A673 (cell line): ENCODE measurements around the gene NTN1.

ENCODE experiments used
- EZH2 ChIP-seq: fragments of 200-600 bp; sonication (generic); IDR thresholded peaks from 2 replicates; pipeline ENCODE4 v1.6.1; 2017; ENCODE audit warnings: borderline replicate concordance, low read depth, mild to moderate bottlenecking, mixed read lengths, antibody characterized with exemption, low read length; ENCODE audit not compliant: poor library complexity, severe bottlenecking
- TF ChIP-seq, protein P1 (sequence below): fragments of 300-800, 200-600 bp; sonication (generic); conservative IDR thresholded peaks from 2 replicates; pipeline ENCODE4 v1.5.1; 2017; ENCODE audit warnings: low read depth, mild to moderate bottlenecking, antibody characterized with exemption, low read length, moderate library complexity, mixed read lengths

DNA sequence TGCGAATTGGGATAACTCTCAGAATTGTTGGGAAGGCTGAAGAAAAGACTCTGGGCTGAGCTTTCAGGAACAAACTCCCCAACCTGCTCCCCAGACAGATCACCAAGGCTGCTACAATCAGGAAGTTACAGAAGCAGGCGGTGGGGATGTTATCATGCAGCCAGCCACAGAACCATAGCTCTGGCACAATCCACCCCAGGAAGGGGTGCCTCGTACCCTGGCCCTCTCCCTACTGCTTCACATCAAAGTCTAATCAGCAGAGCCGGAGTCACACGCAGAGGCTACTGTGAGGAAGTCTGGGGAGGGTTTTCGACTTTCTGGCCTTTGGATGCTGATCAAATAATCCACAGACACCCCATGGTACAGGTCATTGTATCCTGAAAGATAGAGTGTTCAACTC is 86.8 kb downstream of the NTN1 start:
- TF ChIP-seq, protein P1, sequence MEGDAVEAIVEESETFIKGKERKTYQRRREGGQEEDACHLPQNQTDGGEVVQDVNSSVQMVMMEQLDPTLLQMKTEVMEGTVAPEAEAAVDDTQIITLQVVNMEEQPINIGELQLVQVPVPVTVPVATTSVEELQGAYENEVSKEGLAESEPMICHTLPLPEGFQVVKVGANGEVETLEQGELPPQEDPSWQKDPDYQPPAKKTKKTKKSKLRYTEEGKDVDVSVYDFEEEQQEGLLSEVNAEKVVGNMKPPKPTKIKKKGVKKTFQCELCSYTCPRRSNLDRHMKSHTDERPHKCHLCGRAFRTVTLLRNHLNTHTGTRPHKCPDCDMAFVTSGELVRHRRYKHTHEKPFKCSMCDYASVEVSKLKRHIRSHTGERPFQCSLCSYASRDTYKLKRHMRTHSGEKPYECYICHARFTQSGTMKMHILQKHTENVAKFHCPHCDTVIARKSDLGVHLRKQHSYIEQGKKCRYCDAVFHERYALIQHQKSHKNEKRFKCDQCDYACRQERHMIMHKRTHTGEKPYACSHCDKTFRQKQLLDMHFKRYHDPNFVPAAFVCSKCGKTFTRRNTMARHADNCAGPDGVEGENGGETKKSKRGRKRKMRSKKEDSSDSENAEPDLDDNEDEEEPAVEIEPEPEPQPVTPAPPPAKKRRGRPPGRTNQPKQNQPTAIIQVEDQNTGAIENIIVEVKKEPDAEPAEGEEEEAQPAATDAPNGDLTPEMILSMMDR, result no peak
- no peak for TF ChIP-seq EZH2
